Nephron (organoid): ENCODE results near the gene SHC1.

Experiments used
- H3K27ac Mint-ChIP-seq, 3 experiments: 2 replicates each; pipeline ENCODE4 v1.8.0; 2020; ENCODE audit warnings: mixed read lengths in 3 of 3, mild to moderate bottlenecking in 2 of 3, moderate library complexity in 1 of 3
- H3K27me3 Mint-ChIP-seq: 2 replicates; pipeline ENCODE4 v1.8.0; 2021; ENCODE audit warnings: low read depth, mild to moderate bottlenecking, moderate library complexity, mixed read lengths
- H3K36me3 Mint-ChIP-seq: 2 replicates; pipeline ENCODE4 v1.8.0; 2020; ENCODE audit warnings: low read depth, mixed read lengths
- H3K4me1 Mint-ChIP-seq: 2 replicates; pipeline ENCODE4 v1.8.0; 2020; ENCODE audit warnings: mixed read lengths
- H3K4me3 Mint-ChIP-seq, 3 experiments: 2 replicates each; pipeline ENCODE4 v1.8.0; 2020; ENCODE audit warnings: mild to moderate bottlenecking in 3 of 3, mixed read lengths in 3 of 3, moderate library complexity in 2 of 3
- H3K9me3 Mint-ChIP-seq: 2 replicates; pipeline ENCODE4 v1.8.0; 2020; ENCODE audit warnings: mixed read lengths
- TF ChIP-seq, protein P1 (sequence below), 3 experiments: fragments of 200-600 bp; sonication (generic); IDR thresholded peaks; one replicate each; pipeline ENCODE4 v1.5.0; 2021; ENCODE audit warnings: antibody characterized with exemption in 3 of 3; ENCODE audit not compliant: unreplicated experiment in 3 of 3

The SHC1 gene

DNA sequence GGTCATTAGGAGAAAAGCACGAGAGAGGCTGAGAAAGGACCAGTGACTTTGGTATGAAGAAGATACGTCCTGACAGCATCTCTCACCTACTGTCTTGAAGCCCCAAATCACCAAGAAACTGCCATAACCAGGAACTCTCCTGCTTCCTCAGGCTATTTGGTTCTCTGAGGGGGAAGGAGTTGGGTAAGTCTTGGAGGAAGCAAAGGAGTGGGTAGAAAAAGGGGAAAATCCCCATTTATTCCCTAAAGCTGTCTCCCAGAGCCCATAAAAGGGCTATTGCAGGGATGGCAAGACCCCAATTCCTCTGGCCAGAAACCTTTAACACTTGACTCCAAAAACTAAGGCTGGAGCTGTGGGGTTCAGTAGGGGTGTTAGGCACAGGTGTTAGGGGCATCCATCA is 12.5 kb downstream of the SHC1 start:
- no peaks in the 10 kb centered on the region for H3K27me3 Mint-ChIP-seq
- H3K27ac Mint-ChIP-seq = peak overlapping the region; percentile 95 to 98 (median 98)
- TF ChIP-seq, protein P1, sequence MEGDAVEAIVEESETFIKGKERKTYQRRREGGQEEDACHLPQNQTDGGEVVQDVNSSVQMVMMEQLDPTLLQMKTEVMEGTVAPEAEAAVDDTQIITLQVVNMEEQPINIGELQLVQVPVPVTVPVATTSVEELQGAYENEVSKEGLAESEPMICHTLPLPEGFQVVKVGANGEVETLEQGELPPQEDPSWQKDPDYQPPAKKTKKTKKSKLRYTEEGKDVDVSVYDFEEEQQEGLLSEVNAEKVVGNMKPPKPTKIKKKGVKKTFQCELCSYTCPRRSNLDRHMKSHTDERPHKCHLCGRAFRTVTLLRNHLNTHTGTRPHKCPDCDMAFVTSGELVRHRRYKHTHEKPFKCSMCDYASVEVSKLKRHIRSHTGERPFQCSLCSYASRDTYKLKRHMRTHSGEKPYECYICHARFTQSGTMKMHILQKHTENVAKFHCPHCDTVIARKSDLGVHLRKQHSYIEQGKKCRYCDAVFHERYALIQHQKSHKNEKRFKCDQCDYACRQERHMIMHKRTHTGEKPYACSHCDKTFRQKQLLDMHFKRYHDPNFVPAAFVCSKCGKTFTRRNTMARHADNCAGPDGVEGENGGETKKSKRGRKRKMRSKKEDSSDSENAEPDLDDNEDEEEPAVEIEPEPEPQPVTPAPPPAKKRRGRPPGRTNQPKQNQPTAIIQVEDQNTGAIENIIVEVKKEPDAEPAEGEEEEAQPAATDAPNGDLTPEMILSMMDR (IDR thresholded peaks at IDR 0.05; ENCODE audit: unreplicated experiment in 3 of 3) = no peak
- H3K4me3 Mint-ChIP-seq = peak overlapping the region; percentile 55 to 91 (median 90)
- no peaks in the 10 kb centered on the region for H3K9me3 Mint-ChIP-seq
- H3K36me3 Mint-ChIP-seq = peaks cover 13% of the 10 kb centered on the region
- peaks cover 73% of the 10 kb centered on the region for H3K4me1 Mint-ChIP-seq

DNA sequence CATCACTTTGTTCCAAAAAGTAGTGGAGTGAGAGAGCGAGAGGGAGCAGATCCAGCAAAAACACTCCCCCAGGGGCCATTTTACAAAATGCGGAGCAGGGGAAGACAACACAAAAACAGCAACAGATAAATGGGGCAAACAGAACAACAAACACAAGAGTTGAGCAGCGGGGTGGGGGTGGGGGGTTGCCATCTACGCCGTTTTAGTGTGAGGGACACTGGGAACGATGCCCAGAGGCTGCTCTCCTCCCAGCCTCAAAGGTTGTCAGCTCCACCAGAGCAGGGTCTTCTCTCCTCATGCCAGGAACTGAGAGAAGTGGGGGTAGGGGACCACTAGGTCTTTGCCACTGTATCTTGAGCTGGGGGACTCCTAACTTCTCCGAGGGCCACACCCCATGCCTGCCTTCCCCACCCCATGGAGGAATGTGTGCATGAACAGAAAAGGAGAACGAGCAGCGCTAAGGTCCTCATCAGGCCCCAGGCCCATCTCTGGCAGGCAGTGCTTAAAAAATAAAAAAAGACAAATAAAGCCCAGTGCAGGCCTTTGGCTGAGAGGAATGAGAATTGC is 13.4 kb downstream of the SHC1 start:
- Mint-ChIP-seq H3K36me3 (peaks cover 9% of the 10 kb centered on the region), H3K27ac (peak overlapping the region; percentile 95 to 98 (median 98)), H3K27me3 (no peaks in the 10 kb centered on the region), H3K4me1 (peaks cover 73% of the 10 kb centered on the region), H3K9me3 (no peaks in the 10 kb centered on the region), H3K4me3 (peak overlapping the region; percentile 87 to 91 (median 90))
- TF ChIP-seq, protein P1 (IDR thresholded peaks at IDR 0.05; ENCODE audit: unreplicated experiment in 3 of 3) = no peak

DNA sequence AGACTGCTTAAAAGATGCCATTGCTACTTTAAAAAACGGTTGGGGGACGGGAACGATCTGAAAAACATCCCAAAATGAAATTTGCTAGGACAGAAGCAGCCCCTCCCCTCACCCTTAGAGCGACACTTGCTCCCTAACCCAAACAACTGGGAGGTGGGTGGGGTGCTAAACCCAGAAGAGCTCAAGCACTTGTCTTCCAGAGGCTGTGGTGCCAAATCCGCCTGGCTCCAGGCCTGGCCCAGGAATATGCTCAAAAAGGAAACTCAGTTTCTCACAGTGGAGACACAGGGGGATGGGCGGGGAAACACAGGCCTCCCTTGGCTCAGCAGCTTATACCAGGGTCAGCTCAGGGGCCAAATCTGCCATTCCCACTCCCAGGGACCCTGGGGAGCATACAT is 14.0 kb downstream of the SHC1 start:
- TF ChIP-seq, protein P1 (IDR thresholded peaks at IDR 0.05; ENCODE audit: unreplicated experiment in 3 of 3) = no peak
- H3K4me3 Mint-ChIP-seq = peak overlapping the region; percentile 87 to 91 (median 90)
- no peaks in the 10 kb centered on the region for H3K27me3 Mint-ChIP-seq
- H3K4me1 Mint-ChIP-seq = peaks cover 76% of the 10 kb centered on the region
- H3K36me3 Mint-ChIP-seq = peaks cover 8% of the 10 kb centered on the region
- H3K9me3 Mint-ChIP-seq = no peaks in the 10 kb centered on the region
- H3K27ac Mint-ChIP-seq = peak overlapping the region; percentile 95 to 98 (median 98)

DNA sequence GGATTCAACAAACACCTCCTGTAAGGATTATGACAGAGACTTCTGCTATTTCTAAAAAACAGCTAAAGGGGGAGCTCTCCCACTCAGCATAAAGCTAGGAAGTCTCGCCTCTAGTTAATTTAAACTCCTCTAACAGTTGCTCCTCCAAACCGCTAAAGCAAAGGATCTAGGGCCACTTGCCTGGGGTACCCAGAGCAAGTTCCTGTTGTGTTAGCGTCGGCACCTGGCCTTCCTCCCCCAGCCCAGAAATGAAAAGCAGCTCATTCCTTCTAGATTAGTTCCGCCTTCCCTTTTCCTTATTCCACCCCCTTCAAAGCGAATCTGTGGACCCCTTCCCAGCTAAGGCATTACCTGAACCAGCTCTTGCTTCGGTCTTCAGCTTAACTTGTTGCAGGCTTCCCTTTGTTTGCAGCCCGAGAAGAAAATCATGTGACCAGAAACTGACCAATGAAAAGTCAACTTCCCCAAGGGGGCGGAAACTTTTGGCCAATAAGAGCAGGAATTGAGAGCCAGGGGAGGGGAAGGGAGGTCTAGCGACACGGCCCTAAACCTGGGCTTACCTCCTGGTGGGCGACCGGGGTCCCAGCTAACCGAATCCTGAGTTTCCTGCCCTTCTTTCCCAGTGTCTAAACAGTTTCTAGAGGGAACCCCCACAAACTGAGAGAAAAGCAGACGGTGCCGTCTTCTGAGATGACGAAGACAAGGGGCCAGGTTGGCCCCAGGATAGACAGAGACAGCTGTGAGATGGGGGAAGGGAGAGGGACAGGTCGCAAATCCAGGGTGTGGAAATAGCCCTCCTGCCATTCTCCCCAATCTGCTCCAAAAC is 14.6 kb downstream of the SHC1 start, which contains the start of gene PBXIP1:
Gene PBXIP1 (minus strand): TSS at position 382 of the 826 bp plus-strand sequence. CDS start 2,378 bp downstream, outside the sequence.
- H3K9me3 Mint-ChIP-seq = no peaks in the 10 kb centered on the region
- H3K4me1 Mint-ChIP-seq = peaks cover 72% of the 10 kb centered on the region
- peaks cover 8% of the 10 kb centered on the region for H3K36me3 Mint-ChIP-seq
- H3K4me3 Mint-ChIP-seq = peak within 1 kb of the TSS; percentile 87 to 91 (median 90)
- H3K27ac Mint-ChIP-seq = peak within 1 kb of the TSS; percentile 95 to 98 (median 98)
- TF ChIP-seq, protein P1 (IDR thresholded peaks at IDR 0.05; ENCODE audit: unreplicated experiment in 3 of 3) = peak; percentile 23 to 46 (median 39)
- no peaks in the 10 kb centered on the region for H3K27me3 Mint-ChIP-seq

DNA sequence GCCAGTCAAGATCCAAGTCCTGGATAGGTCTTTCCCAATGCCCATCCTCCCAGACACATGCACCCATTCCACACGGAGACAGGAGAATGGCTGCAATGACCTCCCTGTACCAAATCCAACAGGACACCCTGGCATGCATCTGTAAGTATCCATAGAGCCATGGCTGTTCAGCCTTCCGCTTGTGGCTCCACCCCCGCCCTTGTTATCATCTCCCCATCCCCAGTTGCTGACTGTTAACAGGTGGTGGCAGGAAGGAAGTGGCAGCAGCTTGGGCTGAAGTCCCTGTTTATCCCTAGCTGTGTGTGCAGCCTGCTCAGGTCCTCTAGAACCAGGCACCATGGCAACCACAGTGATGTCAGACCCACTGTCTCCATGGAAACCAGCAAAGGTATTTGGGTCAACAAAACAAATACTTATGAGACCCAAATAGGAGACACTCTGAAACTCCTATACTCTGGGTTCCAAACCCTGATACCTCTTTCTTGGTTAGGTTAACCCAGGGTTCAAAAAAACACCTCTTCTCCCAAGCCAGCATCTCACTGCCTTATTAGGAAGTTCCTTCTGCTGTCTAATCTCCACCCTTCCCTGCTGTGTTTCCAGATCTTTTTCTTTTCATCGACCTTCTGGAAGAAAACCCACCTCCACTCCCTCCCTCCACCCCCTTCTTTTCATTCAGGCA is 15.4 kb downstream of the SHC1 start:
- Mint-ChIP-seq H3K36me3 (peaks cover 14% of the 10 kb centered on the region), H3K4me1 (peaks cover 66% of the 10 kb centered on the region), H3K9me3 (no peaks in the 10 kb centered on the region), H3K4me3 (peak overlapping the region; percentile 87 to 91 (median 90)), H3K27me3 (no peaks in the 10 kb centered on the region), H3K27ac (peak overlapping the region; percentile 95 to 98 (median 98))
- TF ChIP-seq, protein P1 (IDR thresholded peaks at IDR 0.05; ENCODE audit: unreplicated experiment in 3 of 3) = no peak
